Measurements from ENCODE around the gene RIGI. TPM values are rescaled to one million over a fixed set of nuclear protein-coding genes. Genes with fewer than 3 reads are reported as not detected.
"Not testable (repeated sequence)": the region's sequence is repeated elsewhere in the genome, so short reads cannot be mapped to it uniquely, and the experiment has no call there.

RIGI gene
- total RNA-seq, 2 experiments from 2014 or later = 10.6 to 11.7 TPM

DNA sequence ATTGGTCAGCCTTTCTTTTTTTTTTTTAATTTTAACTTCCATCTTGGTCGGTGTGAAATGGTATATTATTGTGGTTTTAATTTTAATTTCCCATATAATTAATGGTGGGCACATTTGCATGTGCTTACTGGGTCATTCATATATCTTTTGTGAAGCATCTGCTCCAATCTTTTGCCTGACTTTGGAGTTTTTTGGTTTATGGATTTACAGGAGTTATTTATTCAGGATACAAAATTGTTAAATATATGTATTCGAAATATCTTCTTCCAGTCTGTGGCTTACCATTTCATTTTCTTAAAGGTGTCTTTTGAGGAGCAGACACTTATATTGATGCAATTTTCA, 682 bp upstream of the RIGI start:
- Mint-ChIP-seq H3K4me1 (ENCODE audit: low read depth) (peaks cover 38% of the 10 kb centered on the region), H3K9me3 (peaks cover 12% of the 10 kb centered on the region), H3K4me3 (peak overlapping the region; percentile 82), H3K36me3 (peaks cover 22% of the 10 kb centered on the region), H3K27me3 (no peaks in the 10 kb centered on the region), H3K27ac (peak overlapping the region; percentile 81)
- POLR2A ChIA-PET = interaction anchor here (1.8 to 2.1 kb wide), 2 partner anchors 25 to 46 kb away, joined by 6 to 31 read pairs; partner anchors contain the start of genes NDUFB6, SMIM27 and TOPORS
- no peak for DNase-seq
- CTCF ChIA-PET = interaction anchor here (0.6 to 2.9 kb wide), 10 partner anchors 9 to 390 kb away, joined by 3 to 37 read pairs (median 4); partner anchors contain the start of gene NDUFB6
- intact Hi-C loops (cut with micrococcal nuclease) = loop anchor here (1.0 kb wide), 4 partner anchors 25 to 147 kb away; partner anchors contain the start of gene ACO1

DNA sequence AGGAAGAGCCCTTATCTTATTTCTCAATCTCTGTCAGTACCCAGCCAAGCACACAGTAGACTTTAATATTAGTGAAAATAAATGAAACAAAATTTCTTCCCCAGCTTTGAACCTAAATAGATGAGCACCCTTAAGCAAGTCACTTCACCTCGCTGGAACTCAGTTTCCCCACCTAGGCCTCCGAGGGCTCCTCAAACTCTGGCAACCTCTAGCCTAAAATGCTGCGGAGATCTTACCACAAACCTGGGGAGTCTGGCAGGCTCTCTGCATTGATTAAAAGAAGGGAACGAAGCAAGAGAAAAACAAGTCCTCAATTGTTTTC, 326 bp downstream of the RIGI start:
- Mint-ChIP-seq H3K27me3 (no peaks in the 10 kb centered on the region), H3K9me3 (peaks cover 12% of the 10 kb centered on the region), H3K4me3 (peak overlapping the region; percentile 82), H3K27ac (peak overlapping the region; percentile 81), H3K36me3 (peaks cover 25% of the 10 kb centered on the region), H3K4me1 (ENCODE audit: low read depth) (peaks cover 41% of the 10 kb centered on the region)
- ChIA-PET POLR2A (interaction anchor here (0.6 to 2.1 kb wide), 3 partner anchors 26 to 146 kb away, joined by 3 to 31 read pairs (median 6); partner anchors contain the start of genes NDUFB6, SMIM27 and TOPORS), CTCF (interaction anchor here (0.6 to 2.9 kb wide), 10 partner anchors 10 to 146 kb away, joined by 3 to 37 read pairs (median 4); partner anchors contain the start of genes ACO1 and NDUFB6)
- intact Hi-C loops (cut with micrococcal nuclease) = loop anchor here (1.0 kb wide), 4 partner anchors 26 to 146 kb away; partner anchors contain the start of gene ACO1
- DNase-seq = no peak

DNA sequence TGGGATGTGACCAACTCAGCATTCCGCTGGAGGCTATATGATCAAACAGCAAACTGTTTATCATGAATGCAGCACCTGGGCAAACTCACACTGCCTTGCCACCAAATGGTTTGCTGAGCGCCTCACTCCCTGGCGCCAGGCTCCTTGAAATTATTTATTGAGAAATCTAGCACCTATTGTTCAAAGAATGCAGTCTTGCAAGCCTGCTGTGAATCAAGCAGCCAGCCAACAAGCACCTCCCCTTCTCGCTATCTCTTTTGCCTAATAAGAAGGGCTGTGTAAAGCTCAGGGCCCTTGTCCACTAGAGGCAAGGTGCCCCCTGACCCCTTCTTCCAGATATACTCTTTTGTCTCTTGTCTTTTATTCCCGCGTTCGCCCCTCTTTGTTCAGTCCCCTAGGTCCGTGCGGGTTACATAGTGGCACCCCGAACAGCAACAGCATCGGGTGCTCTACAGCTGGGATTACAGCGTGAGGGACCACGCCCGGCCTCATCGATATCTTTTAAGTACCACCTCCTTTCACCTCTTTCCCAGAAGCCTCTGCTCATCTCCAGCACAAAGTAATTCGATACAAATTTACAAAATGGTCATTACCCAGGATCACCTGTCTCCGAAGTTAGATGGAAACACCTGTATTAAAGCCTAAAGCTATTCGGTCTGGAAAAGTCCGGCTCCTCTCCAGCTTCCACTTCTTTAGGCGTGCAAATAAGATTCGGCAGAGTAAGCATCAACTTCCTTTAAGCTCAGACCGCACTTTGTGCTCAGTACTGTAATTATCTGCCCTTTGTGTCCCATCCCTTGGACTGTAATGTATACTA, 896 bp downstream of the RIGI start:
- peaks cover 12% of the 10 kb centered on the region for H3K9me3 Mint-ChIP-seq
- H3K27ac Mint-ChIP-seq = peak overlapping the region; percentile 81
- H3K27me3 Mint-ChIP-seq = no peaks in the 10 kb centered on the region
- CTCF ChIA-PET = interaction anchor here (0.6 to 2.9 kb wide), 9 partner anchors 9 to 146 kb away, joined by 3 to 37 read pairs (median 5); partner anchors contain the start of genes ACO1 and NDUFB6
- peak overlapping the region; percentile 82 for H3K4me3 Mint-ChIP-seq
- intact Hi-C loops (cut with micrococcal nuclease) = no loop called here
- peak; percentile 28 for DNase-seq
- peaks cover 26% of the 10 kb centered on the region for H3K36me3 Mint-ChIP-seq
- peaks cover 45% of the 10 kb centered on the region for H3K4me1 Mint-ChIP-seq (ENCODE audit: low read depth)
- POLR2A ChIA-PET = interaction anchor here (1.8 to 2.1 kb wide), 2 partner anchors 26 to 48 kb away, joined by 6 to 31 read pairs; partner anchors contain the start of genes NDUFB6, SMIM27 and TOPORS

DNA sequence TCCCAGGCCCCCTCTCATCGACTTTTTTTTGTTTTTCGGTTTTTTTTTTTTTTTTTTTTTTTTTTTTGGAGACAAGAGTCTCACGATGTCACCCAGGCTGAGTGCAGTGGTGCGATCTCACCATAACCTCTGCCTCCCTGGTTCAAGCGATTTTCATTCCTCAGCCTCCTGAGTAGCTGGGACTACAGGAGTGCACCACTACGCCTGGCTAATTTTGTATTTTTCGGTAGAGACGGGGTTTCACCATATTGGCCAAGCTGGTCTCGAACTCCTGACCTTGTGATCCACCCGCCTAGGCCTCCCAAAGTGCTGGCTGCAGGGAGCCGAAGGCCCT, 1.5 kb downstream of the RIGI start:
- H3K27ac Mint-ChIP-seq; H3K27me3 Mint-ChIP-seq; DNase-seq; intact Hi-C loops (cut with micrococcal nuclease): not testable (repeated sequence)
- Mint-ChIP-seq H3K4me1 (ENCODE audit: low read depth) (peaks cover 45% of the 10 kb centered on the region), H3K9me3 (peaks cover 12% of the 10 kb centered on the region), H3K36me3 (peaks cover 26% of the 10 kb centered on the region), H3K4me3 (peak overlapping the region; percentile 82)
- CTCF ChIA-PET = interaction anchor here (1.2 to 2.9 kb wide), 6 partner anchors 8 to 145 kb away, joined by 3 to 37 read pairs (median 12); partner anchors contain the start of gene NDUFB6
- POLR2A ChIA-PET = interaction anchor here (2.1 kb wide), 1 partner anchor 27 kb away, joined by 31 read pairs; the partner anchor contains the start of genes SMIM27 and TOPORS

DNA sequence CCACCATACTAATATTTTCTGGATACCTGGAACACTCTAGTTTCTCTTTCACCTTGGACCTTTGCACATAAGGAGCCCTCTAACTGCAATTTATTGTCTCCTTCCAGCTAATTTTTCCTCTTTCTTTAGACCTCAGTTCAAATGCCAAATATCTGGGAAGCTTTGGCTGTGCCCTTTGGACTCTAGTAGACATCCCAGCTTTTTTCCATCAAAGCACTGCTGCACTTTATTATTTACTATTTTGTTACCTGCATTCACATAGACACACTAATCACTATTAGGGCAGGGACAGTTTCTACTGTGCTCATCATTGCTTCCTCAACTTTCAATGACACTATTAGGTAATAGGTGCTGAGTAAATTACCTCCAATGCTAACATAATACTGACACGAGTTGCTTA, 2.1 kb downstream of the RIGI start:
- H3K4me1 Mint-ChIP-seq (ENCODE audit: low read depth) = peaks cover 45% of the 10 kb centered on the region
- H3K4me3 Mint-ChIP-seq = no peak overlapping the region
- H3K27ac Mint-ChIP-seq = peak overlapping the region; percentile 20
- no peak for DNase-seq
- CTCF ChIA-PET = no interaction called here
- H3K36me3 Mint-ChIP-seq = peaks cover 26% of the 10 kb centered on the region
- intact Hi-C loops (cut with micrococcal nuclease) = no loop called here
- POLR2A ChIA-PET = no interaction called here
- H3K9me3 Mint-ChIP-seq = peaks cover 12% of the 10 kb centered on the region
- no peaks in the 10 kb centered on the region for H3K27me3 Mint-ChIP-seq

DNA sequence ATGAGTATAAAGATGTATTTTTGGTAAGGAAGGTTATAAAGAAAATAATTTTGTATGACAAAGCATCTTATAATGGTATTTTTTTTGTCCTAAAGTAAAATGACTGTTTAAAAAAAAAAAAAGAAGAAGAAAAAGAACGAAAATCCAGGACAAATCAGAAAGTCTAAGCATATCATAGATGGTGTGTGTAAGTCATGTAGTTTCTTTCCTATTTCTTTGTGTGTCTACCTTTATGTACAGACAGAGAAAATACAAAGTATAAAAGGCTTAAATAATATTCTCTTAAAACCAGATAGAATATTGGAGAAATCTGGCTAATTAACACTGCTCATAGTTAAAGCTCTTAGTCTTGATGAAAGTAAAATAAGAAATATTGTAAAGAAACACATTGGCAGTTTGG, 7.7 kb downstream of the RIGI start:
- Mint-ChIP-seq H3K9me3 (peaks cover 24% of the 10 kb centered on the region), H3K4me1 (ENCODE audit: low read depth) (peaks cover 35% of the 10 kb centered on the region), H3K27me3 (no peaks in the 10 kb centered on the region), H3K4me3 (no peak overlapping the region), H3K36me3 (peaks cover 41% of the 10 kb centered on the region), H3K27ac (no peak overlapping the region)
- no peak for DNase-seq
- ChIA-PET CTCF (interaction anchor here (1.9 kb wide), 1 partner anchor 54 kb away, joined by 5 read pairs; no protein-coding TSS in a partner anchor), POLR2A (no interaction called here)
- intact Hi-C loops (cut with micrococcal nuclease) = no loop called here

DNA sequence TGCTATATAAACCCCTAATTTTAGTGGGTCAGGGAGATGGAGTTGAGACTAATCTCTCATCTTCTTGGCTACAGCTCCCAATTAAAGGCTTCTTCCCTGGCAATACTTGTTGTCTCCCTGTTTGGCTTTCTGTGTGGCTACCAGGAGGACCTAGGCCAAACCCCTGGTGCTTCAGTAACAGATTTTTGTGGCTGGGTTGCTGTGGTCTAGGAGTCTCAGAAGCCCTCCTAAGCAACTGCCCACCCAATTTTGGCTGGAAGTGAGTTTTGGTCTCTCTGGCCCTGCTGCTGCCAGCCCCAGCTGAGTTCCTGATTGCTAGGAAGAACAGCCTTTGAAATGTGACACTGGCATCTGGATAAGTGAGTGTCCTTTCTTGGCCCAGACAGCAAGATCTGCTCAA, 9.8 kb downstream of the RIGI start:
- Mint-ChIP-seq H3K4me1 (ENCODE audit: low read depth) (peaks cover 39% of the 10 kb centered on the region), H3K27ac (no peak overlapping the region), H3K9me3 (peaks cover 16% of the 10 kb centered on the region), H3K4me3 (no peak overlapping the region), H3K36me3 (peaks cover 28% of the 10 kb centered on the region), H3K27me3 (no peaks in the 10 kb centered on the region)
- intact Hi-C loops (cut with micrococcal nuclease) = no loop called here
- CTCF ChIA-PET = interaction anchor here (0.6 to 0.9 kb wide), 2 partner anchors 9 to 19 kb away, joined by 3 to 5 read pairs; partner anchors contain the start of gene RIGI
- POLR2A ChIA-PET = no interaction called here
- DNase-seq = no peak

DNA sequence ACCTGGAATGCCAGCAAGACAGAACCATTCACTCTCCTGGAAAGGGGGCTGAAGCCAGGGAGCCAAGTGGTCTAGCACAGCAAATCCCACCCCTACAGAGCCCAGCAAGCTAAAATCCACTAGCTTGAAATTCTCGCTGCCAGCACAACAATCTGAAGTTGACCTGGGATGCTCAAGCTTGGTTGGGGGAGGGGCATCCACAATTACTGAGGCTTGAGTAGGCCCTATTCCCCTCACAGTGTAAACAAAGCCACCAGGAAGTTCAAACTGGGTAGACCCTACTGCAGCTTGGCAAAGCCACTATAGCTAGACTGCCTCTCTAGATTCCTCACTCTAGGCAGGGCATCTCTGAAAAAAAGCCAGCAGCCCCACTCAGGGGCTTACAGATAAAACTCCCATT, 17.3 kb downstream of the RIGI start:
- peaks cover 5% of the 10 kb centered on the region for H3K36me3 Mint-ChIP-seq
- H3K27ac Mint-ChIP-seq = no peak overlapping the region
- no peak overlapping the region for H3K4me3 Mint-ChIP-seq
- CTCF ChIA-PET = interaction anchor here (2.6 kb wide), 1 partner anchor 63 kb away, joined by 7 read pairs; no protein-coding TSS in a partner anchor
- H3K4me1 Mint-ChIP-seq (ENCODE audit: low read depth) = peaks cover 37% of the 10 kb centered on the region
- H3K27me3 Mint-ChIP-seq = no peaks in the 10 kb centered on the region
- POLR2A ChIA-PET = no interaction called here
- DNase-seq = no peak
- intact Hi-C loops (cut with micrococcal nuclease) = no loop called here
- peaks cover 4% of the 10 kb centered on the region for H3K9me3 Mint-ChIP-seq

DNA sequence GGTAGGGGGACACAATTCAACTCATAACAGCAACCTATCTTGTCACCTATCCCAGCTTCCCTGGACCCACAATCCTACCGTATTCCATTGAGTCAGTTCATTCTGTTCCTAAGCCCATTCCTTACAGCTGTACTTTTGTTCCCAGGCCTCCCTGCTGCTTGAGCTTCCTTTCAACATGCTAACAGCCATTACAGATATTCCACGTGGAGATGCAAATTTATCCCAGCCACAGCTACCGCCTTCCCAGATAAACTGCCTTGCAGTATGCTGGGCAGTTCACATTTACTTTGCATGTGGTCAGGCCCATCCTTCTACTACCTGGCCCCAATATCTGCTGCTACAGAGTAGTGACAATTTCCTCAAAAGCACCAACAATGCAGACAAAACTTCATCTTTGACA, 23.0 kb downstream of the RIGI start:
- peaks cover 3% of the 10 kb centered on the region for H3K4me1 Mint-ChIP-seq (ENCODE audit: low read depth)
- no peak overlapping the region for H3K4me3 Mint-ChIP-seq
- ChIA-PET POLR2A (no interaction called here), CTCF (no interaction called here)
- no peak for DNase-seq
- H3K27ac Mint-ChIP-seq = no peak overlapping the region
- no peaks in the 10 kb centered on the region for H3K9me3 Mint-ChIP-seq
- peaks cover 8% of the 10 kb centered on the region for H3K36me3 Mint-ChIP-seq
- intact Hi-C loops (cut with micrococcal nuclease) = no loop called here
- no peaks in the 10 kb centered on the region for H3K27me3 Mint-ChIP-seq

DNA sequence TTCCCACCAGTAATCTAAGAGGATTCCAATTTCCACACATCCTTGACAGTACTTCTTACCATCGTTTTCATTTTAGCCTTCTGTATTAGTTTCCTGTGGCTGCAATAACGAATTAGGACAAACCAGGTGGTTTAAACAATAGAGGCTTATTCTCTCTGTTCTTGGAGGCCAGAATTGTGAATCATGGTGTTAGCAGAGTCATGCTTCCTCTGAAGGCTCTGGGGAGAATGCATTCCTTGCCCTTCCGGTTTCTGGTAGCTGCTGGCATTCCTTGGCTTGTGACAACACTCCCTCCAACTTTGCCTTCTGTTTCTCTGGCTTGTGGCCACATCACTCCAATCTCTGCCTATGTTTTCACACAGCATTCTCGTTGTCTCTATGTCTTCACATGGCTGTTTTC, 23.5 kb downstream of the RIGI start:
- H3K27ac Mint-ChIP-seq = peak overlapping the region; percentile 8
- peaks cover 3% of the 10 kb centered on the region for H3K4me1 Mint-ChIP-seq (ENCODE audit: low read depth)
- H3K9me3 Mint-ChIP-seq = no peaks in the 10 kb centered on the region
- POLR2A ChIA-PET = no interaction called here
- no peaks in the 10 kb centered on the region for H3K27me3 Mint-ChIP-seq
- CTCF ChIA-PET = no interaction called here
- H3K4me3 Mint-ChIP-seq = no peak overlapping the region
- DNase-seq = no peak
- intact Hi-C loops (cut with micrococcal nuclease) = no loop called here
- H3K36me3 Mint-ChIP-seq = peaks cover 10% of the 10 kb centered on the region

DNA sequence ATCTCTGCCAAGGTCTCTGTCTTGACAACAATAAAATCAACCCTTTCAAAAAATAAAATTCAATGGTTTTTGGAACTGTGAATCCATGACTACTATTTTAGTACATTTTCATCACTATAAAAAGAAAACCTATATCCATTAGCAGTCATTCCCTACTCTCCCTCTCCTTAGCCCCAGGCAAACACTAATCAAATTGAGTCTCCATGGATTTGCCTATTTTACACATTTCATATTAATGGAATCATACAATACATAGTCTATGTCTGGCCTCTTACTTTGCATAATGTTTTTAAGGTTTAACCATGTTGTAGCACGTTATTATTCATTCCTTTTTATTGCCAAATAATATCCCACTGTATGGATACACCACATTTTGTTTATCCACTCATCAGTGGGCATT, 24.1 kb downstream of the RIGI start:
- intact Hi-C loops (cut with micrococcal nuclease) = no loop called here
- Mint-ChIP-seq H3K4me1 (ENCODE audit: low read depth) (peaks cover 3% of the 10 kb centered on the region), H3K9me3 (no peaks in the 10 kb centered on the region), H3K27me3 (no peaks in the 10 kb centered on the region), H3K27ac (no peak overlapping the region), H3K4me3 (no peak overlapping the region), H3K36me3 (peaks cover 10% of the 10 kb centered on the region)
- no peak for DNase-seq
- CTCF ChIA-PET = no interaction called here
- POLR2A ChIA-PET = no interaction called here

DNA sequence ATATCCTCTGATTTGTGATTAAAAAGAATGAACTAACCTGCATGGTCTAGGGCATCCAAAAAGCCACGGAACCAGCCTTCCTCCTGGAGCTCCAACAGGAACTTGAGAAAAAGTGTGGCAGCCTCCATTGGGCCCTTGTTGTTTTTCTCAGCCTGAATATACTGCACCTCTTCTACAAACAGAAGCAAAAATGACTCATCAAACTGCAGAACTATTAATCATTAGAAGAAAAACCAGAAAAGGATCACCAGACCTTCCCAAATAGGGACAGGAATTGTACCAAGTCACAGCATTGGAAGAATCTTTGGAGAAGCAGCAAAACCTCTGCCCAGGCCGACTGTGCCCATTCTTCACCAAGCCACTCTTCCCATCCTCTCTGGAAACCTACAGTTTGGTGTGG, 25.2 kb downstream of the RIGI start:
- no peak overlapping the region for H3K27ac Mint-ChIP-seq

More for the DNA sequence above, 25.2 kb downstream of the RIGI start:
- Mint-ChIP-seq H3K4me3 (no peak overlapping the region), H3K27me3 (no peaks in the 10 kb centered on the region), H3K4me1 (ENCODE audit: low read depth) (peaks cover 3% of the 10 kb centered on the region), H3K36me3 (peaks cover 10% of the 10 kb centered on the region), H3K9me3 (no peaks in the 10 kb centered on the region)
- ChIA-PET POLR2A (no interaction called here), CTCF (no interaction called here)
- no peak for DNase-seq
- intact Hi-C loops (cut with micrococcal nuclease) = no loop called here
